Measurements from ENCODE around the gene ANKH. TPM values are rescaled to one million over a fixed set of nuclear protein-coding genes. Genes with fewer than 3 reads are reported as not detected.

ANKH gene
- total and polyA plus RNA-seq, 10 of the 15 experiments (the other 5 are each of a cell fraction or from before 2014, with no cell fraction given) = 2.1 to 43.9 (median 14.4) TPM

- DNase-seq (ENCODE audit: low read depth, low spot score) (no peak), ATAC-seq (no peak), FAIRE-seq (no peak)
- Histone ChIP-seq H2AFZ (ENCODE audit: control insufficient read depth, low read depth, low read length) (no peak overlapping the region), H3K27me3 (replicated peaks in 1 of 2; ENCODE audit: control insufficient read depth in 2 of 2, insufficient read depth in 2 of 2, low read length in 1 of 2) (no peaks in the 10 kb centered on the region), H3K79me2 (ENCODE audit: control insufficient read depth, insufficient read depth, low read length) (no peaks in the 10 kb centered on the region), H3K9me3 (replicated peaks; ENCODE audit: control insufficient read depth, insufficient read depth, low read length) (no peaks in the 10 kb centered on the region), H3K27ac (ENCODE audit: control insufficient read depth, insufficient read depth) (no peak overlapping the region), H3K4me2 (ENCODE audit: control insufficient read depth, insufficient read depth) (no peak overlapping the region), H3K4me3 (no peak overlapping the region), H4K20me1 (ENCODE audit: control insufficient read depth, insufficient read depth) (no peaks in the 10 kb centered on the region), H3K9ac (ENCODE audit: control insufficient read depth, insufficient read depth, low read length) (no peak overlapping the region), H3K36me3 (ENCODE audit: control insufficient read depth in 2 of 2, insufficient read depth in 2 of 2, low read length in 1 of 2) (no peaks in the 10 kb centered on the region), H3K4me1 (ENCODE audit: control insufficient read depth, insufficient read depth, low read length) (no peaks in the 10 kb centered on the region)
- SMC1A ChIA-PET (ENCODE audit: uncharacterized antibody, unreplicated experiment) = interaction anchor here (0.9 to 3.5 kb wide), 4 partner anchors 10 to 100 kb away, joined by 3 to 18 read pairs (median 4); no protein-coding TSS in a partner anchor
- CTCF ChIA-PET = interaction anchor here (0.9 to 2.0 kb wide), 4 partner anchors 9 to 65 kb away, joined by 3 to 6 read pairs (median 4); no protein-coding TSS in a partner anchor
- intact Hi-C loops (cut with micrococcal nuclease; ENCODE audit: unreplicated experiment) (no loop called here), in situ Hi-C loops (cut with MboI) (no loop called here)
- 76% methylated on average over 4 of the region's 4 CpGs for WGBS (ENCODE audit: insufficient coverage, insufficient replicate concordance, low lambda C conversion rate, missing lambda C conversion rate)
- POLR2A ChIA-PET = interaction anchor here (1.2 to 1.3 kb wide), 2 partner anchors 8 to 17 kb away, joined by 3 to 6 read pairs; no protein-coding TSS in a partner anchor
- TF ChIP-seq NBN (IDR thresholded peaks at IDR 0.05) (no peak), IRF4 (IDR thresholded peaks at IDR 0.05; ENCODE audit: low read depth, low read length) (no peak), BCL11A (IDR thresholded peaks at IDR 0.05; ENCODE audit: low read depth, low read length) (no peak), CBFB (IDR thresholded peaks at IDR 0.05; ENCODE audit: low read depth) (no peak), ATF3 (IDR thresholded peaks at IDR 0.05; ENCODE audit: borderline replicate concordance, extremely low read depth, low read depth, low read length) (no peak), KDM1A (IDR thresholded peaks at IDR 0.05; ENCODE audit: borderline replicate concordance) (no peak), DPF2 (IDR thresholded peaks at IDR 0.05) (no peak), POLR2AphosphoS2 (IDR thresholded peaks at IDR 0.05; ENCODE audit: low read depth, low read length) (no peak)
- BruUV-seq (replicated peaks) = no TSS peak
- RAD21 ChIA-PET (ENCODE audit: unreplicated experiment) = no interaction called here
These were observed 44.9 kb downstream of the ANKH start for GRCh38 chr5:14826714-14827113.

GRCh38 chr5:14825977-14826376 lies 45.6 kb downstream of the ANKH start:
- ChIA-PET RAD21 (ENCODE audit: unreplicated experiment) (no interaction called here), SMC1A (ENCODE audit: uncharacterized antibody, unreplicated experiment) (interaction anchor here (0.9 to 3.5 kb wide), 5 partner anchors 9 to 99 kb away, joined by 3 to 18 read pairs (median 3); no protein-coding TSS in a partner anchor), POLR2A (interaction anchor here (1.2 to 1.3 kb wide), 2 partner anchors 7 to 16 kb away, joined by 3 to 6 read pairs; no protein-coding TSS in a partner anchor), CTCF (interaction anchor here (1.5 to 1.8 kb wide), 2 partner anchors 19 to 64 kb away, joined by 3 to 4 read pairs; no protein-coding TSS in a partner anchor)
- H2AFZ ChIP-seq (ENCODE audit: control insufficient read depth, low read depth, low read length) = no peak overlapping the region
- no peaks in the 10 kb centered on the region for H4K20me1 ChIP-seq (ENCODE audit: control insufficient read depth, insufficient read depth)
- H3K9me3 ChIP-seq (replicated peaks; ENCODE audit: control insufficient read depth, insufficient read depth, low read length) = no peaks in the 10 kb centered on the region
- no peak overlapping the region for H3K9ac ChIP-seq (ENCODE audit: control insufficient read depth, insufficient read depth, low read length)
- 95% methylated on average over 2 of the region's 2 CpGs for WGBS (ENCODE audit: insufficient coverage, insufficient replicate concordance, low lambda C conversion rate, missing lambda C conversion rate)
- in situ Hi-C loops (cut with MboI) (no loop called here), intact Hi-C loops (cut with micrococcal nuclease; ENCODE audit: unreplicated experiment) (no loop called here)
- FAIRE-seq (no peak), ATAC-seq (no peak), DNase-seq (ENCODE audit: low read depth, low spot score) (no peak)
- no peaks in the 10 kb centered on the region for H3K27me3 ChIP-seq (replicated peaks in 1 of 2; ENCODE audit: control insufficient read depth in 2 of 2, insufficient read depth in 2 of 2, low read length in 1 of 2)
- no peak overlapping the region for H3K4me3 ChIP-seq
- no TSS peak for BruUV-seq (replicated peaks)
- H3K36me3 ChIP-seq (ENCODE audit: control insufficient read depth in 2 of 2, insufficient read depth in 2 of 2, low read length in 1 of 2) = no peaks in the 10 kb centered on the region
- no peak overlapping the region for H3K4me2 ChIP-seq (ENCODE audit: control insufficient read depth, insufficient read depth)
- H3K27ac ChIP-seq (ENCODE audit: control insufficient read depth, insufficient read depth) = no peak overlapping the region
- no peaks in the 10 kb centered on the region for H3K4me1 ChIP-seq (ENCODE audit: control insufficient read depth, insufficient read depth, low read length)
- H3K79me2 ChIP-seq (ENCODE audit: control insufficient read depth, insufficient read depth, low read length) = no peaks in the 10 kb centered on the region
- TF ChIP-seq IRF4 (IDR thresholded peaks at IDR 0.05; ENCODE audit: low read depth, low read length) (no peak), NFYA (IDR thresholded peaks at IDR 0.05; ENCODE audit: borderline replicate concordance, low read depth, low read length) (no peak), MTA2 (IDR thresholded peaks at IDR 0.05; ENCODE audit: low read depth) (no peak), FOXM1 (IDR thresholded peaks at IDR 0.05; ENCODE audit: low read depth, low read length) (no peak), PRDM15 (CRISPR knock-in tag; IDR thresholded peaks at IDR 0.05) (no peak), SMAD5 (IDR thresholded peaks at IDR 0.05; ENCODE audit: low read depth) (no peak), BRCA1 (IDR thresholded peaks at IDR 0.05; ENCODE audit: low read depth, low read length) (no peak), TAF1 (IDR thresholded peaks at IDR 0.05; ENCODE audit: borderline replicate concordance, low read depth, low read length) (no peak), CEBPB (IDR thresholded peaks at IDR 0.05; ENCODE audit: borderline replicate concordance in 1 of 2, low read depth in 2 of 2, low read length in 2 of 2) (no peak)

Data from GM12878 (cell line).